HL-60/S4 (cell line): Measurements from ENCODE around the gene MFF.
"Not testable (repeated sequence)": the region's sequence is repeated elsewhere in the genome, so short reads cannot be mapped to it uniquely, and the experiment has no call there.

Source experiments
- in situ Hi-C: fragments of 300-500 bp; cut with MboI; formaldehyde crosslinking; loops from 2 replicates; pipeline ENCODE4 v1.14.3; 2022; ENCODE audit warnings: low sequenced_read_pairs

MFF gene

DNA sequence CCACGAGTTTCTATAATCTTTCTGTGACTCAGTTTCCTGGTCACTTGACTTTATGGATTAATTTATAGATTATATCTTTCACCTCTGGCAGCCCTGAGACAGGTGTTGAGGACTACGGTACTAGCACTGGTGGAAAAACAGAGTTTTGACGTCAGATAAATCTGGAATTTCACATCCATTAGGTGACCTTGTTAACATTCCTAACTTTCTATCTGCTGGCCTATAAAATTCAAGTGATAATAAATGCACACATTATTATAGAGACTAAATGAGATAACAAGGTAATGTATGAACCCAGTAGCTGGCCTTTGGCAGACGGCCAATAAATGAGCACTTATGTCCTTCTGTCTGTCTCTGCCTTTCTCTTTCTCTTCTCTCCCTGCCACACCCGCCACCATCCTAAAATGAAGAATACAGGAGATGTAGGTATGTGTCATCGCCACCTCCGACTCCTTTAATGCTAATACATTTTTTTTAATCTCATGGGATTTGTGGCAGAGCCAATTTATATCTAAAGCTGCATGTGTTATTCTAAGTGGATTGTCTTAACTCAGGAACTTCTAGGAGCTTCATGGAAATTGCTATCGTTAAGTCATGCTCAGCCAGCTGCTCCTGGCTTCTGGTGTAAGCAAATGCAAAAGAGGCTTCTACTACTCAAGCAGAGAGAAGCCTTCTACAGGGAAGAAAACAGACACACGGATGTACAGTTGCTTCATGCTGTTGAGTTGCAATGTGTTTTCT, 51.8 kb downstream of the MFF start:
- in situ Hi-C loops: no loop called here

GRCh38 chr2:227377467-227378351, 52.7 kb downstream of the MFF start:
- in situ Hi-C loops: no loop called here

DNA sequence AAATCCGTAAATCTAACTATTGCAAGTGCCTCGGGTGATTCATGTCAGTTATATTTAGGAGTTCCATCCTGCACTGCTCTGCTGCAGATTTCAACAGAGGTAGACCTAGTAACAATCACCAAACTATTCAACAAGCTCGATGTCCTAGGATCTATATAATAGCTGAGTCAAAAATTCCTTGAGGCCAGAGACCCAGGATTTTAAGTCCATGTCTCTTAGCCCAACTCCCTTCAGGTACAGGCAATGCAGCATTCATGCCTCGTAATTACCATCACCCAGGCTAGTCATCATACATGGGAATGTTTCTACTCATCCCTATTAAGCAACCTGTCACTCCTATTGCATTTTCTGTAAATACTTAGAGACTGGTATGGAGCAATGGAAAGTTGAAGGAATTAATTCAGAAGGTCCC, 53.3 kb downstream of the MFF start:
- in situ Hi-C loops: no loop called here

GRCh38 chr2:227379095-227379494, 54.0 kb downstream of the MFF start, which contains the start of gene TM4SF20:
Gene TM4SF20 (minus strand): TSS chr2:227379306. CDS start chr2:227379268, 38 bp downstream.
- in situ Hi-C loops: no loop called here

DNA sequence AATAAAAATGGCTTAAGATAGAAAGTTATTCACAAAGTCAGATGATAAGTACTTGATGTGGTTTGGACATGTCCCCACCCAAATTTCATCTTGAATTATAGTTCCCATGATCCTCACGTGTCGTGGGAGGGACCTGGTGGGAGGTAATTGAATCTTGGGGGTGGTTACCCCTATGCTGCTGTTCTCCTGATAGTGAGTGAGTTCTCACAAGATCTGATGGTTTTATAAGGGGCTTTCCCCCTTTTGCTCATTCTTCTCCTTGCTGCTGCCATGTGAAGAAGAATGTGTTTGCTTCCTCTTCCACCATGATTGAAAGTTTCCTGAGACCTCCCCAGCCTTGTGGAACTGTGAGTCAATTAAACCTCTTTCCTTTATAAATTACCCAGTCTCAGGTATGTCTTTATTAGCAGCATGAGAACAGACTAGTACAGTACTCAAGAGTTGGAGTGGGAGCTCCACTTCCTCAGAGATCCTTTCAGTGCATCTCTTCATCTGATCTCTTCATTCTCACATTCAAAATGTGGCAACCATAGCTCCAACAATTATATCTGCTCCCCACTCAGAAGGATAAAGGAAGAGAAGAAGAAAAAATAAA, 57.3 kb downstream of the MFF start:
- in situ Hi-C loops: not testable (repeated sequence)

GRCh38 chr2:227383686-227384085, 58.6 kb downstream of the MFF start:
- in situ Hi-C loops: no loop called here

DNA sequence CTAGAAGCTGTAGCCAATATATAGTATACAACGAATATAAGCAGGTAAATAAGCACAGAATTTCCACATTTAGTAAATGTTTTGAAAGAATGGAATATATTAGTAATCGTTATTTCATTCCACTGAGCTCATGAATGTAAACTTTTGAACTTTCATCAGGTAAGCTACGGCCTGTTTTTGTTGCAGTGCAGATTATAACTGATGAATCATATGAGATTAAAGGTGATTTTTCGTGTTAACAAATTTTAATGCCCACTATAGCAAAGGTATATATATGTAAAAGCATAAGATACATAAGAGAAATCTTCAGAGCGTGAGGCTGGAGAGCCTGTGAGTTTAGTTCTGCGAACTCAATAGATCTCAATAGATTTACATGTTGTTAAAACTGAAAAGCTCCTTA, 61.6 kb downstream of the MFF start:
- in situ Hi-C loops: no loop called here

DNA sequence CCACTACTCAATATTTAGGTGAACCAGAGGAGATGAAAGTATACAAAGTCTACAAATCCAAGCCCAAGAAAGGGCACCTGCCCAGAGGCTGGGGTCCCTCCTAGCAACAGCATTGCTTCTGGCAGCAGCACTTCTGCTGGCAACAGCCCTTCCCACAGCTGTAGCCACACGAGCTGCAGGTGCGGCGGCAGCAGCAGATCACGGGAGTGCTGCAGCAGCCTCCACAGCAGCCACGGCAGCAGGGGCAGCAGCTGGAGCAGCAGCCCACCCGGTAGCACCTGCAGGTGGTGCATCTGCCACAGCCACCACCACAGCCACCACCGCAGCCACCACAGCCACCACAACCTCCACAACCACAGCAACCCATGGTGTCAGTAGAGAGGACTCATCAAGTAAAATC, 62.5 kb downstream of the MFF start, which contains the start of gene SCYGR1:
SCYGR1 (minus strand) TSS at position 367 of the 400 bp plus-strand sequence; CDS start at position 367, 0 bp downstream.
- in situ Hi-C loops: not testable (repeated sequence)

DNA sequence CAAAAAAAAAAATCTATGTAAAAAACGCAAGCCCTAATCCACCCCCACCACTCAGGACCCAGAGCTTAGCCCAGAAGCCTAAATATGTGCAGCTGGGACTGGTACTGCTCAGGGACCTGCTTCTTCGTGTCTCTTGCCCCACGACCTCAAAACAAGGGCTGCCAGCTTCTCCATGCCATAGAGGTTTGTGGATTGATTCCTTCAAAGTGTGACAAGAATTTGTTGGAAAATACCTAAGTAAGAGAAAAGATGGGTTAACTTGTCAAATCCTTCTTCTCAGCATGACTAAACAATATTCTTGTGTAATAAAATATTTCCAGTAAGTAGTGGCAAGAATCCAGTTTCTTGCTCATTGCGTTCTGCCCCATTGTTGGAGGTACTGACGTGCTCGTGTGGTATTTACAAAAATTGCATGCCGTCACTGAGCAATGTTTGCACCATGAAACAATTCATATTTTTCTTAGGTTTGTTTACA, 63.5 kb downstream of the MFF start:
- in situ Hi-C loops: no loop called here

GRCh38 chr2:227389231-227389630, 64.2 kb downstream of the MFF start:
- in situ Hi-C loops: no loop called here

GRCh38 chr2:227389661-227390060, 64.6 kb downstream of the MFF start:
- in situ Hi-C loops: no loop called here

DNA sequence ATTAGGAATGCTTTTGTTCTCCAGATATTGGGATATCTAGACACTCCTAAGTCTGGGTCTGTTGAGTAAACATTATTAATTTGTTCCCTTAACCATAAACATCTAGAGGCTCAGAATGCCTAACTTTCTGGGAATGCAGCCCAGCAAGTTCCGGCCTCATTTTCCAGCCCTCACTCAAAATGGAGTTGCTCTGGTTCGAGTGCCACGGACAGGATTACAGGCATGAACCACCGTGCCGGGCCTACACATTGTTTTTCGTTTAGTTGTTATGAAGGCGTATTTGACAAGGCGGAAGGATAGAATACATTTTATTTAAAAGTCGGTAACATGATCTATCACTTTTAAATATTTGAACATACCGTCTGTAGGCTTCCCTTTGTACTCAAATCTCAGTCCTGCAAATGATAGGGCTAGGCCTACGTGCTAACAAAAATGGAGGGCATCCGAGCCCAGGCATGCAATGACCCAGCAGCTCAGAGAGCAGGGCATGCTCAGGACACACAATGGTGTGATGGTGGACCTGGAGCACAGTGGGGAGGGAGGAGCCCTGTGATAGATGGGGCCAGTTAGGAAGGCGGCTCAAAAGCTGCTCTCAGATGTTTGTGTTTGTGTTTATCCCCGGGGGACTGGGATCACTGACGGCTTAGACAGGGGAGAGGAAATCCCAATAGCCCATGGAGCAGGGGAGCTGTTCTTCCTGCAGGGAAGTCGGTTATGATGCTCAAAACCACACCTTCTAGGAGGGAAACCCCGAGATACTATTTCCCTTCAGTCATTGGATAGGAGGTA, 65.6 kb downstream of the MFF start:
- in situ Hi-C loops: no loop called here

DNA sequence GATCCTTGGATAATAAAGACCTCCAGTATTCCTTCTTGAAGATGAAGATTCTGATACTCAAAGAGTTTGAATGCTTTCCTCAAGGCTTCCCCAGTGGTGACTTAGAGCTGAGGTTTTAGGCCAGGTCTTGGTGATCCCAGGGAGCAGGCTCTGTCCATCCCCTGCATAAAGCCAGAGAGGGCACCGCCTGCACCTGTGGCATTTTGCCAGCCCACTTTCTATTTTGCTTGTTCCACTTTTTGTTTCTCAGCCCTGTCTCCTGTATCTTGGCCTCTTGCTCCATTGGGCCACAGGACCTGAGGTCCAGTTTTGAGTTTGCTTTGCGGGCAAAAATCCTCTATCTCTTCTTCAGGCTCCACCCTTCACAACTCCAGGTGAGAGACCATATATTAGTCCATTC, 69.3 kb downstream of the MFF start:
- in situ Hi-C loops: no loop called here

GRCh38 chr2:227395556-227395955, 70.5 kb downstream of the MFF start:
- in situ Hi-C loops: no loop called here

GRCh38 chr2:227397562-227397961, 72.5 kb downstream of the MFF start:
- in situ Hi-C loops: no loop called here

DNA sequence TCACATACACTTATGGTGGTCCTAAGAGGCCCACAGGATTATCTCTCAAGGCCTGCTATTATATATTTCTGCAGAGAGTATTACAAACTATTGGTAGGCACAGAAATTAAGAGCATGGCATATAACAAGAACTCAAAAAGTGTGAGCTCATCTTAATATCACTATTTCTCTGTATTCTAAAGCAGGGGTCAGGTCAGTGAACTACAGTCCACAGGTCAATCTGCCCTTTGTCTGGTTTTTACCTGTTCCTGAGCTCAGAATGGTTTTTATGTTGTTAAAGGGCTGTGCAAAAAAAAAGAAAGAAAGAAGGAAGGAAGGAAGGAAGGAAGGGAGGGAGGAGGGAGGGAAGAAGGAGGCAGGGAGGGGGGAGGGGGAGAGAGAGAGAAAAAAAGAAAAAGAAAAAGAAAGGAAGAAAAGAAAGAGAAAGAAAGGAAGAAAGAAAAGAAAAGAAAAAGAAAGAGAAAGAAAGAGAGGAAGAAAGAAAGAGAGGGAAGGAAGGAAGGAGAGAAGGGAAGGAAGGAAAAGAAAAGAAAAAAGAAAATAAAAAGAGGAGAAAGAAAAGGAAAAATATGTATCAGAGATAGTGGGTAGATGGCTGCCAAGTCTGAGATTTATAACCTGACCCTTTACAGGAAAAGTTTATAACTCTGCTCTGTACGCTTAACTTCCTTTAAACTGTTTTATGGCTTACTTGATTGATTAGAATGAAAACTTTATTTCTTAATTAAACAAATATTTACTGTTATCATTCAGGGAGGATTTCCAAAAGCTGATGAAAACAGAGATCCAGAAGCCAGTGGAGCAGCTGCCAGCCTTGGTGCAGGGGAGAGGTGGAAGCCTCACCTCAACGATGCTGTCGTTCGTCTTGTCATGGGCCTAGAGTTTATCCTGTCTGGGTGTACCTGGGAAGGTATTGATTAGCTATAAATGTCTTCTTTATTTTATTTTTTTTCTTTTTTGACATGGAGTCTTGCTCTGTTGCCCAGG, 73.9 kb downstream of the MFF start:
- in situ Hi-C loops: no loop called here

DNA sequence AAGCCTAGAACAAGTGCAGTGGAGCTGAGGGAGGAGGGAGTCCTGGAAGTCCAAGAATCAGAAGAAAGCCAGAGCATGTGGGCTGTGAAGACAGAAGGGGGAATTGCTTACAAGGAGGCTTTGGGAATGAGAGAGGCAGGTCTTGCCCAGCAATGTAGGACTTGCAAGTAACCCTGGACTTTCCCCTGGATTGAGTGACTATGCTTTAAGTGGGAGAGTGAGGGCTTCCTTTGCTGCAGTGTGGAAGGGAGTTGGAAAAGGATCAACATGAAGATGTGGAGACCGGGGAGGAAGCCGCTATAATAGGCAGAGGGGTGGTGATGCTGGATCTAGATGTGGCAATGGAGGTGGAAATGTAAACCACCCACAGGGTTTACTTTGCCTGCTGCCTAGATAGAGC, 76.5 kb downstream of the MFF start:
- in situ Hi-C loops: no loop called here

DNA sequence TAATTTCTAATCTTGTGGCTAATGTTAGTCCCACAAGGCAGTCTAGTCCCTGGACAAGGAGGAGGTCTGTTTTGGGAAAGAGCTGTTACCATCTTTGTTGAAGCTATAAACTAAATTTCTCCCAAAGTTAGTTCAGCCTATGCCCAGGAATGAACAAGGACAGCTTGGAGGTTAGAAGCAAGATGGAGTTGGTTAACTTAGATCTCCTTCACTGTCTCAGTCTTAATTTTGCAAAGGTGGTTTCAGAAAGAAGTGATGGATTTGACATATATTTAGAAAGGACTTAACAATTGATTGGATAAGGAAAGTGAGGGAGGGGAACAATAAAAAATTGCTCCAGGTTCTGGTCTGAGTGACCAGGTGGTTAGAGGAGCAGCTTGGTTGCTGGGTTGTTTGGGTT, 77.3 kb downstream of the MFF start:
- in situ Hi-C loops: no loop called here

GRCh38 chr2:227402959-227403358, 77.9 kb downstream of the MFF start:
- in situ Hi-C loops: no loop called here
